Skeletal muscle satellite cell (primary cell): ENCODE results near the gene INPP5A.

ENCODE experiments used
- H3K27me3 ChIP-seq: 2 replicates; pipeline ENCODE4 v1.7.0; 2013; ENCODE audit warnings: low read length; ENCODE audit not compliant: control insufficient read depth, insufficient read depth
- H3K36me3 ChIP-seq: 2 replicates; pipeline ENCODE4 v1.7.0; 2013; ENCODE audit warnings: mild to moderate bottlenecking, control low read depth, low read length; ENCODE audit not compliant: insufficient read depth
- H3K4me1 ChIP-seq: 2 replicates; pipeline ENCODE4 v1.7.0; 2013; ENCODE audit warnings: low read length; ENCODE audit not compliant: control insufficient read depth, insufficient read depth
- H3K4me2 ChIP-seq: 2 replicates; pipeline ENCODE4 v1.7.0; 2013; ENCODE audit warnings: mild to moderate bottlenecking, low read length
- H3K4me3 ChIP-seq: 2 replicates; pipeline ENCODE4 v1.7.0; 2013; ENCODE audit warnings: low read length
- H3K9ac ChIP-seq: 2 replicates; pipeline ENCODE4 v1.7.0; 2013; ENCODE audit warnings: mild to moderate bottlenecking, low read depth, low read length, moderate library complexity
- H3K9me3 ChIP-seq: replicated peaks from 2 replicates; pipeline ENCODE4 v1.7.0; 2013; ENCODE audit warnings: mild to moderate bottlenecking, control low read depth, low read length

Gene INPP5A

GRCh38 chr10:132658546-132659205 lies 121.1 kb downstream of the INPP5A start:
- Histone ChIP-seq H3K4me3 (no peak overlapping the region), H3K36me3 (no peaks in the 10 kb centered on the region), H3K27me3 (no peaks in the 10 kb centered on the region), H3K9me3 (no peaks in the 10 kb centered on the region), H3K4me2 (no peak overlapping the region), H3K9ac (no peak overlapping the region), H3K4me1 (no peaks in the 10 kb centered on the region)

DNA sequence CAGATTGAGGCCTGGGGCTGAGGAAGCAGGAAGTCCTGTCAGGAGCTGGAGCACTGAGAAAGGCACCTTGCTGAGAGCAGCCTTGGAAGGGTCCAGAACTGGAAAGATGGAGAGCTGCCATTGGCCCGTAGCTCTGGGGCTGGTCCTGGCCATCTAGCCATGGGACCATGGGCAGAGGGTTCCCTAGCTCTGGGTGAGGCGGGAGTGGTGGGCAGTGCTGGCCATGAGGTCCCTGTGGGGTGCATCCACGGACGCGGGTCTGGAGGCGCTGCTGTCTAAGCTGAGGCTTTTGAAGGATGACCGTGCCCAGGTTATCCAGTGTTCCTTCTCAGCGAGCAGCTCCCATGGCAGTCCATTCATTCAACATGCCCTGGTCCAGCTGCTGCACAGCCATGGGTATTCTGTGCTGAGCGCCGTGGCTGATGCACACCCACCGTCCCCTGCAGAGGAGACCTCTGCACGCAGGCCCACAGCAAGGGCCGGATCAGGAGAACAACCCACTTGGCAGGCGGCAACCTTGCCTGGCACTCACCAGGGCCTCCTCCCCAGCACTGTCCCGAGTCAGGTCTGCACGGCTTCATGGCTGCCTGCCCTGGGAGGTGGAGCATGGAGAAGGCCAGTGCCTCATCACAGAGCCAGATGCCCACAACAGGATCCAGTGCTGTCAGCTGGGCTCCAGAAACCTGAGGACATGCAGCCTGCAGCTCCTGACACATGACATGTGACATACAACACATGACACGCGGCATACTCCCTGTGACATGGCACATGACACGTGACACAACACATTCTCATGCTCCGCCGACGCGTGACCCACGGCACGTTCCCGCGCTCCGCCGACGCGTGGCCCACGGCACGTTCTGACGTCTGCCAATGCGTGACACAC lies 121.9 kb downstream of the INPP5A start:
- no peaks in the 10 kb centered on the region for H3K27me3 ChIP-seq
- H3K4me3 ChIP-seq: no peak overlapping the region
- H3K4me1 ChIP-seq: no peaks in the 10 kb centered on the region
- no peaks in the 10 kb centered on the region for H3K9me3 ChIP-seq
- no peak overlapping the region for H3K4me2 ChIP-seq
- H3K9ac ChIP-seq: no peak overlapping the region
- H3K36me3 ChIP-seq: no peaks in the 10 kb centered on the region

DNA sequence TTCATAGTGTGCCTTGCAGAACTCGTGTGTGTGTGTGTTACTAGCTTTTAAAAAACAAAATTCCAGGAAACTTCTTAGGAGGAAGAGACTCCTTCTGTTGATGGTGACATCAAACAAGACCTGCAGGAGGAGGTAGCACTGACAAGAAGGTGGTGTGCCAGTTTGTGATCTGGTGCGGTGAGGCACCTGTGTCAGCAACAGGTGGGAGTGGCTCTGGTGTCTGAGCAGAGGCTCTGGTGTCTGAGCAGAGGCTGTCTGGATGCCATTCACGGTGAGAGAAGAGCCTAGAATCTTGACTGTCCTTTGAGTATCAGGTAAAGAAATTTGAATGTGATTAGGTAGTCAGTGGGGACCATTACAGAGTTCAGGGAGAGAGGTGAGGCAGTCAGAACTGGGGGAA lies 122.8 kb downstream of the INPP5A start:
- Histone ChIP-seq H3K9ac (no peak overlapping the region), H3K4me2 (no peak overlapping the region), H3K4me1 (no peaks in the 10 kb centered on the region), H3K9me3 (no peaks in the 10 kb centered on the region), H3K4me3 (no peak overlapping the region), H3K36me3 (no peaks in the 10 kb centered on the region), H3K27me3 (no peaks in the 10 kb centered on the region)

- peaks cover 18% of the 10 kb centered on the region for H3K4me1 ChIP-seq
- H3K9ac ChIP-seq: no peak overlapping the region
- no peaks in the 10 kb centered on the region for H3K27me3 ChIP-seq
- H3K4me3 ChIP-seq: no peak overlapping the region
- H3K36me3 ChIP-seq: no peaks in the 10 kb centered on the region
- H3K9me3 ChIP-seq: no peaks in the 10 kb centered on the region
- H3K4me2 ChIP-seq: no peak overlapping the region
Measured at GRCh38 chr10:132662186-132662920, 124.8 kb downstream of the INPP5A start.

DNA sequence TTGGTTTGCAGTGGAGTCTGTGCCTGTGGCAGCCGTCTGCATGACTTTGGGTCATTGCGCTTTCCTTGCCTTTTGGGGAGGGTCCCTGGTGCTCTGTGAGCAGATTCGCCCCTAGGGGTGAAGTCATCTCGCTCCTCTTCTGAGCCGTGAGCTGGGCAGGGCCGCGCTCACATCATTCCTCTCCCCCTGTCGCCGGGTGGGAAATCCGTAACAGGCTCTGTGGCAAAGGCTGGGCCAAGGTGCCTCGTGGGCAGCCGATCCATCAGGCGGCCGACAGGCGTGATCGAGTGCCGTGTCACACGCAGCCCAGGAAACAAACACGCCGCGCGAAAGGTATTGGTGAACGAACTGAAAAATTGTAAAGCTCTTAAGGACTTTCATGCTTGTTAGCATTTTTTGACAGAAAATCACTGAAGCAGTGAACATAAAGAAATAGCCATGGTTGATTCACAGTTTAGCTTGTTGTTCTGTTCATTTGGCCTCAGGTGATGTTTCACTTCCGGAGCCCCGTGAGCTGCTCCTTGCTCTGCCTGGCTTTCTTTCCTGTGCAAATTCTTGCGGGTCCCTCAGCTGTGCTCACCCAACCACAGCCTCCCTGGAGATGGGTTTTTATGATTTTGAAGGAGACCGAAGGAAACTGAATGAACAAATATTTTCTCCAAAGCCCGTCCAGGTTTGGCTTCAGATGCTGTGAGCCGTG lies 126.2 kb downstream of the INPP5A start:
- Histone ChIP-seq H3K27me3 (no peaks in the 10 kb centered on the region), H3K4me1 (peaks cover 31% of the 10 kb centered on the region), H3K4me3 (no peak overlapping the region), H3K9me3 (no peaks in the 10 kb centered on the region), H3K4me2 (no peak overlapping the region), H3K36me3 (no peaks in the 10 kb centered on the region), H3K9ac (no peak overlapping the region)

GRCh38 chr10:132664407-132664806 lies 126.8 kb downstream of the INPP5A start:
- H3K9ac ChIP-seq: no peak overlapping the region
- no peak overlapping the region for H3K4me2 ChIP-seq
- H3K27me3 ChIP-seq: no peaks in the 10 kb centered on the region
- no peaks in the 10 kb centered on the region for H3K9me3 ChIP-seq
- H3K4me1 ChIP-seq: peaks cover 31% of the 10 kb centered on the region
- no peaks in the 10 kb centered on the region for H3K36me3 ChIP-seq
- no peak overlapping the region for H3K4me3 ChIP-seq

- H3K27me3 ChIP-seq: no peaks in the 10 kb centered on the region
- no peak overlapping the region for H3K4me2 ChIP-seq
- no peaks in the 10 kb centered on the region for H3K36me3 ChIP-seq
- H3K9ac ChIP-seq: no peak overlapping the region
- H3K9me3 ChIP-seq: no peaks in the 10 kb centered on the region
- H3K4me1 ChIP-seq: peaks cover 31% of the 10 kb centered on the region
- H3K4me3 ChIP-seq: no peak overlapping the region
Measured at GRCh38 chr10:132664883-132665282, 127.3 kb downstream of the INPP5A start.

DNA sequence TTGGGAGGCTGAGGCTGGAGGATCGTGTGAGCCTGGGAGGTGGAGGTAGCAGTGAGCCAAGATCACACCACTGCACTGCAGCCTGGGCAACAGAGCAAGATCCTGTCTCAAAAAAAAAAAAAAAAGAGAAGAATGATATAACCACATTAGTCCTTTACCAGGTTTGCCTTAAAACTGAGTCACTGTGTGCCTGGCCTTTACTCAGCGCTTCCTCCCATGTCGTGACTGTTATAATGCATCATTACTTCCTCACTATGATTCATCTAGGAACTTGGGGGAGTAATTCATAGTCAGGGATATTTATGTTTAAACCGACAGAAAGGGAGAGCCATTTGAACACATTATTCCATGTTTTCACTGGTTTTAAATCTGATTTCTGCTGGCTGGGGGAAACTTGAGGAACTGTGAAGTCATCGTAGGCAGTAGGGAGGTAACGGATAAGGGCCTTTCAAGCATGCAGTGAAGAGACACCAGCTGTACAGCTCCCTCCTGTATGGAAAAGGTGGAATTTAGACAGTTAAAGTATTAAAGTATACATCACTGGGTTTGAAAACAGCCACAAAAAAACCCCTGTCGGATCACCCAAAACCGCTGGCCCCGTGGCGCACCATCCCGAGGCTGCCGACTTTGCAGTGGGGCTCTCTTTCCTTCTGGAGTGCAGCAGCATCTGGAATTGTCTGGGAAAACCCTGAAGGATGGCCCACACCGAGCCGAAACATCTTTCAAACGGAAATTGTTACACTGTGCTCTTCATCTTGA lies 128.5 kb downstream of the INPP5A start:
- Histone ChIP-seq H3K4me2 (peak overlapping the region; percentile 62), H3K4me1 (peaks cover 31% of the 10 kb centered on the region), H3K36me3 (no peaks in the 10 kb centered on the region), H3K27me3 (no peaks in the 10 kb centered on the region), H3K9me3 (no peaks in the 10 kb centered on the region), H3K9ac (peak overlapping the region; percentile 65), H3K4me3 (peak overlapping the region; percentile 5)

DNA sequence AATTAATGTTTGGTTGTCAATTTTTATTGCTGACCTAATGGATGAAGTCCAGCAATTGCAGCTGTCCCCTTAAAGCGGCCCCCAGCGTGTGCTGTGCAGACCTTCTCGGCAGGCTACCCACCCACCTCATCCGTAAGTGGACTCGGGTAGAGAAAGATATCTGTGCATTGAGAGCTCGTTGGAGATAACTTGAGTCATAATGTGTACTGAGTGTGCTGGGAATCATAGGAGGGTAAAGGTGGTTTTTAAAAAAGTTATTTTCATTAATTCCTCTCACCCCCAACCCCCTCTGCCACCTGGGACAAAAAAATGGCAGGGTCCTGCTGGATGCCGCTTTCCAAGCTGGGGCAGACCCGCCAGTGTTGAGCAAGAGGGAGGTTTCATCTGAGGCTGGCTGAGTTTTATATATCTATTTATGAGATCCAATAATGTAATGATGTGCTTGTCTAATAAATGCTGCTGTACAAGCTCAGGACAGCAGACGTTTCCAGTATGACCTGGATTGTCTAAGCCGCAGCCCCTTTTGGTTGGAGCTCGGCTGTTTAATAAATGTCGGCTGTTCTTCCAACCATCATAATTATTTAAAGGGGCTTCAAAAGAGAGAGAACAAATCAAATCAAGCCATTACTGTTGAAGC lies 129.2 kb downstream of the INPP5A start:
- Histone ChIP-seq H3K36me3 (no peaks in the 10 kb centered on the region), H3K4me2 (peak overlapping the region; percentile 62), H3K4me3 (peak overlapping the region; percentile 5), H3K4me1 (peaks cover 31% of the 10 kb centered on the region), H3K27me3 (no peaks in the 10 kb centered on the region), H3K9ac (peak overlapping the region; percentile 65), H3K9me3 (no peaks in the 10 kb centered on the region)

GRCh38 chr10:132667342-132668047 lies 129.9 kb downstream of the INPP5A start:
- no peak overlapping the region for H3K4me3 ChIP-seq
- H3K27me3 ChIP-seq: no peaks in the 10 kb centered on the region
- peaks cover 31% of the 10 kb centered on the region for H3K4me1 ChIP-seq
- H3K9ac ChIP-seq: no peak overlapping the region
- no peaks in the 10 kb centered on the region for H3K36me3 ChIP-seq
- H3K9me3 ChIP-seq: no peaks in the 10 kb centered on the region
- H3K4me2 ChIP-seq: peak overlapping the region; percentile 62
